K562 (cell line): Measurements from ENCODE around the gene FAM20C. TPM values are rescaled to one million over a fixed set of nuclear protein-coding genes. Genes with fewer than 3 reads are reported as not detected.

Experiments used
- ATAC-seq: fragments of 200-7000 bp; cut with Tn5 transposase; 3 replicates; pipeline ENCODE4 v1.9.1; 2020; ENCODE audit warnings: moderate library complexity
- BruUV-seq: library from RNA; stranded (reverse); fragments of 400-500 nt; replicated peaks from 2 replicates; lab custom pipeline; 2021; lab: Mats Ljungman, UMichigan
- CTCF ChIA-PET: fragments of 300-600 bp; formaldehyde crosslinking; extraction: SDS; loops from one replicate; lab custom pipeline; 2021; ENCODE audit warnings: low intra/inter-chr PET ratio; lab: Yijun Ruan, JAX
- POLR2A ChIA-PET: fragments of 300-600, 350-650 bp; sonication (Branson Sonifier 250); formaldehyde crosslinking; extraction: SDS; loops from one replicate; lab custom pipeline; 2021; ENCODE audit warnings: antibody characterized with exemption, inconsistent platforms; lab: Yijun Ruan, JAX
- DNase-seq, 4 experiments: peaks; one replicate each; pipeline versions ENCODE4 v3.0.0 to v3.0.0-alpha.2; 2011 to 2018; ENCODE audit warnings: low spot score in 3 of 4, mixed read lengths in 3 of 4; ENCODE audit errors: extremely low read depth in 1 of 4
- FAIRE-seq: peaks from 2 replicates; lab custom pipeline; 2011; peaks lifted over from hg19 to GRCh38; lab: Jason Lieb, UNC
- H2AFZ ChIP-seq: 2 replicates; pipeline ENCODE4 v1.6.0; 2011; ENCODE audit warnings: low read depth, low read length, control low read depth, inconsistent platforms
- H3K27ac ChIP-seq: fragments of 200-600 bp; 3 replicates; pipeline ENCODE4 v1.8.0; 2011; ENCODE audit warnings: low read depth, mild to moderate bottlenecking, control low read depth, inconsistent platforms, low read length, moderate library complexity, mixed read lengths; ENCODE audit errors: extremely low read depth
- H3K27me3 ChIP-seq, 2 experiments: fragments of 300-600 bp in 1 of 2; 2 replicates in 1 of 2; 3 replicates in 1 of 2; pipeline versions ENCODE4 v1.6.0 to v1.8.0; 2011; ENCODE audit warnings: inconsistent platforms in 2 of 2, low read length in 2 of 2, mild to moderate bottlenecking in 1 of 2, mixed read lengths in 1 of 2, moderate library complexity in 1 of 2; ENCODE audit not compliant: control insufficient read depth in 2 of 2, insufficient read depth in 2 of 2
- H3K36me3 ChIP-seq: fragments of 300-600 bp; 3 replicates; pipeline ENCODE4 v1.8.0; 2011; ENCODE audit warnings: mild to moderate bottlenecking, low read length, inconsistent platforms; ENCODE audit not compliant: control insufficient read depth, insufficient read depth
- H3K4me1 ChIP-seq, 2 experiments: fragments of 200-600 bp in 1 of 2; replicated peaks in 1 of 2; 2 replicates in 1 of 2; 3 replicates in 1 of 2; pipeline versions ENCODE4 v1.5.1 to v1.8.0; 2011; ENCODE audit warnings: inconsistent platforms in 2 of 2, low read length in 2 of 2, mild to moderate bottlenecking in 1 of 2, mixed read lengths in 1 of 2, moderate library complexity in 1 of 2; ENCODE audit not compliant: control insufficient read depth in 2 of 2, insufficient read depth in 2 of 2
- H3K4me2 ChIP-seq: 2 replicates; pipeline ENCODE4 v1.6.1; 2011; ENCODE audit warnings: low read length, control low read depth, inconsistent platforms, mixed read lengths; ENCODE audit not compliant: insufficient read depth
- H3K4me3 ChIP-seq: fragments of 200-600 bp; sonication (generic), shearing (Covaris generic); 2 replicates; pipeline ENCODE4 v1.5.1; 2016; ENCODE audit warnings: control low read depth, inconsistent platforms
- H3K79me2 ChIP-seq: fragments of 200-600 bp; 3 replicates; pipeline ENCODE4 v1.8.0; 2011; ENCODE audit warnings: low read length, inconsistent platforms; ENCODE audit not compliant: control insufficient read depth, insufficient read depth
- H3K9ac ChIP-seq, 2 experiments: 2 replicates each; pipeline versions ENCODE4 v1.6.0 to v1.6.1; 2011; ENCODE audit warnings: low read depth in 2 of 2, low read length in 2 of 2, control low read depth in 1 of 2, inconsistent platforms in 1 of 2, mild to moderate bottlenecking in 1 of 2, mixed read lengths in 1 of 2; ENCODE audit not compliant: insufficient read depth in 1 of 2
- H3K9me1 ChIP-seq: one replicate; pipeline ENCODE4 v1.6.0; 2011; ENCODE audit warnings: inconsistent platforms, mild to moderate bottlenecking, low read length, moderate library complexity; ENCODE audit not compliant: control insufficient read depth, insufficient read depth
- H3K9me3 ChIP-seq: replicated peaks from 2 replicates; pipeline ENCODE4 v1.5.1; 2011; ENCODE audit warnings: low read depth, low read length, inconsistent platforms; ENCODE audit not compliant: control insufficient read depth, insufficient read depth
- H4K20me1 ChIP-seq: replicated peaks from 2 replicates; pipeline ENCODE4 v1.6.1; 2011; ENCODE audit warnings: low read length, inconsistent platforms, mixed read lengths; ENCODE audit not compliant: control insufficient read depth, insufficient read depth
- CBFA2T3 ChIP-seq: fragments of 450-650 bp; IDR thresholded peaks from 2 replicates; pipeline ENCODE4 v1.6.1; 2017
- CBX8 ChIP-seq: fragments of 200-600 bp; sonication (generic); IDR thresholded peaks from 2 replicates; pipeline ENCODE4 v1.6.1; 2012; ENCODE audit warnings: borderline replicate concordance, mixed run types, low read depth, mild to moderate bottlenecking, moderate library complexity, mixed read lengths, low read length, control low read depth, inconsistent platforms; ENCODE audit not compliant: poor library complexity, severe bottlenecking; ENCODE audit errors: extremely low read depth
- FOXM1 ChIP-seq, 2 experiments: fragments of 450-650 bp in 1 of 2; sonication (generic) in 1 of 2; formaldehyde crosslinking in 1 of 2; IDR thresholded peaks; 2 replicates each; pipeline versions ENCODE4 v1.6.1 to v1.9.0; 2017 to 2022; ENCODE audit warnings: low read depth in 2 of 2, mild to moderate bottlenecking in 2 of 2, missing genetic modification reagents in 1 of 2, moderate library complexity in 1 of 2
- HNRNPUL1 ChIP-seq: fragments of 200-400 bp; formaldehyde crosslinking; IDR thresholded peaks from 2 replicates; pipeline ENCODE4 v1.6.1; 2017; ENCODE audit warnings: low read length
- JUNB ChIP-seq: fragments of 450-650 bp; formaldehyde crosslinking; conservative IDR thresholded peaks from 2 replicates; pipeline ENCODE4 v1.4.0; 2020; ENCODE audit warnings: mild to moderate bottlenecking
- MAZ ChIP-seq, 2 experiments: fragments of 450-650 bp in 1 of 2; sonication (generic) in 1 of 2; formaldehyde crosslinking; IDR thresholded peaks in 1 of 2; conservative IDR thresholded peaks in 1 of 2; 2 replicates each; pipeline versions ENCODE4 v1.4.0 to v1.5.0; 2020; ENCODE audit warnings: mild to moderate bottlenecking in 1 of 2, missing genetic modification reagents in 1 of 2
- NCOR1 ChIP-seq: fragments of 450-650 bp; IDR thresholded peaks from 2 replicates; pipeline ENCODE4 v1.6.1; 2016; ENCODE audit warnings: mild to moderate bottlenecking, moderate library complexity
- NFRKB ChIP-seq: fragments of 450-650 bp; IDR thresholded peaks from 2 replicates; pipeline ENCODE4 v1.6.1; 2016; ENCODE audit warnings: low read depth
- POLR2G ChIP-seq: fragments of 200-400 bp; formaldehyde crosslinking; IDR thresholded peaks from 2 replicates; pipeline ENCODE4 v1.6.1; 2017; ENCODE audit warnings: low read depth, mild to moderate bottlenecking, antibody characterized with exemption, low read length, moderate library complexity
- TRIM28 ChIP-seq: fragments of 450-650 bp; IDR thresholded peaks from 2 replicates; pipeline ENCODE4 v1.6.1; 2017
- WGBS: fragments of 100-300 bp; shearing (Covaris generic); methylation state at CpG from one replicate; pipeline ENCODE4 v1.1.6; 2016; ENCODE audit warnings: low coverage, mixed read lengths; ENCODE audit not compliant: insufficient coverage; ENCODE audit errors: missing lambda C conversion rate; 5-methylcytosine and 5-hydroxymethylcytosine counted together
- in situ Hi-C: fragments of 300-500 bp; cut with MboI; formaldehyde crosslinking; loops from 4 replicates; pipeline ENCODE4 v1.15.0; 2018; ENCODE audit warnings: inconsistent platforms, mixed read lengths
- intact Hi-C: fragments of 100-400 bp; cut with micrococcal nuclease; formaldehyde crosslinking; loops from 2 replicates; pipeline ENCODE4 v1.14.2; 2022
- polyA plus RNA-seq, 8 experiments: library from polyadenylated mRNA; depleted of rRNA in 4 of 8; stranded (reverse) in 5 of 8; unstranded in 3 of 8; fragments of >200 nt; fragmentation: Nextera tagmentation in 2 of 8; fragmentation: Illumina TruSeq in 1 of 8; extraction: Ambion mirVana in 2 of 8; extraction: Trizol in 1 of 8; gene quantifications; 2 replicates each; pipeline versions ENCODE4 v1.2.1 to v1.2.3, GENCODE V29; 2011 to 2014; ENCODE audit warnings: inconsistent platforms in 1 of 8, missing spikeins in 1 of 8
- total RNA-seq, 7 experiments: library from RNA; depleted of rRNA in 6 of 7; stranded (reverse); fragments of >200 nt in 6 of 7; fragmentation: Illumina TruSeq in 2 of 7; extraction: Trizol in 2 of 7; gene quantifications; 2 replicates each; pipeline versions ENCODE4 v1.2.1 to v1.2.3, GENCODE V29; 2011 to 2021; ENCODE audit warnings: low replicate concordance in 1 of 7
- TF ChIP-seq, protein P1 (sequence below): fragments of 250-450 bp; sonication (Bioruptor Pico); IDR thresholded peaks from 2 replicates; pipeline ENCODE4 v1.6.1; 2021; ENCODE audit warnings: mild to moderate bottlenecking
- TF ChIP-seq, protein P2 (sequence below): sonication (generic); formaldehyde crosslinking; IDR thresholded peaks from 2 replicates; pipeline ENCODE4 v1.8.0; 2022; ENCODE audit warnings: missing genetic modification reagents, mild to moderate bottlenecking, borderline replicate concordance
- TF ChIP-seq, protein P3 (sequence below): fragments of 450-650 bp; formaldehyde crosslinking; IDR thresholded peaks from 2 replicates; pipeline ENCODE4 v1.4.0; 2020; ENCODE audit warnings: mild to moderate bottlenecking, moderate library complexity
- TF ChIP-seq, protein P4 (sequence below): fragments of 450-650 bp; IDR thresholded peaks from 2 replicates; pipeline ENCODE4 v1.6.1; 2017; ENCODE audit warnings: mild to moderate bottlenecking, moderate library complexity

The FAM20C gene
- total and polyA plus RNA-seq, 9 of the 15 experiments (the other 6 are each of a cell fraction or from before 2014, with no cell fraction given) = 0.09 TPM; not detected in 8

DNA sequence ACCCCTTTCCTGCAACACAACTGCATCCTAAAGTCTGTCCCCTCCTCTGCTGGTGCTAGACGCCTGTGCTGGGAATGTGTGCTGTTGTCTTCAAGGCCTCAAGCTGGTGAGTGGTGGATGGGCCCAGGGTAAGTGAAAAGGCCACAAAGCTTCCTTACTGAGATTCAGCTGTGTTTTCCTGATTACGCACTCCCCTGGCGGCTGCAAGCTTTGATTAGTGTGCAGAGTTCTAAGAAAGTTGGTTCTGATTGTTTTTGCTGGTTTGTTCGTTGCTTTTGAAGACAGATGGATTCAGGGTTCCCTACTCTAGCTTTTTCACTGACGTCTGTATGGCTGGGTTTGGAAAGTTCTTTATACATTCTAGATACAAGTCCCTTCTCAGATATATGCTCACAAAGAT is 85.7 kb downstream of the FAM20C start (continued):
- TF ChIP-seq, protein P1, sequence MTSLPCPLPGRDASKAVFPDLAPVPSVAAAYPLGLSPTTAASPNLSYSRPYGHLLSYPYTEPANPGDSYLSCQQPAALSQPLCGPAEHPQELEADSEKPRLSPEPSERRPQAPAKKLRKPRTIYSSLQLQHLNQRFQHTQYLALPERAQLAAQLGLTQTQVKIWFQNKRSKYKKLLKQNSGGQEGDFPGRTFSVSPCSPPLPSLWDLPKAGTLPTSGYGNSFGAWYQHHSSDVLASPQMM = no peak
- TF ChIP-seq, protein P2, sequence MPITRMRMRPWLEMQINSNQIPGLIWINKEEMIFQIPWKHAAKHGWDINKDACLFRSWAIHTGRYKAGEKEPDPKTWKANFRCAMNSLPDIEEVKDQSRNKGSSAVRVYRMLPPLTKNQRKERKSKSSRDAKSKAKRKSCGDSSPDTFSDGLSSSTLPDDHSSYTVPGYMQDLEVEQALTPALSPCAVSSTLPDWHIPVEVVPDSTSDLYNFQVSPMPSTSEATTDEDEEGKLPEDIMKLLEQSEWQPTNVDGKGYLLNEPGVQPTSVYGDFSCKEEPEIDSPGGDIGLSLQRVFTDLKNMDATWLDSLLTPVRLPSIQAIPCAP = no peak

DNA sequence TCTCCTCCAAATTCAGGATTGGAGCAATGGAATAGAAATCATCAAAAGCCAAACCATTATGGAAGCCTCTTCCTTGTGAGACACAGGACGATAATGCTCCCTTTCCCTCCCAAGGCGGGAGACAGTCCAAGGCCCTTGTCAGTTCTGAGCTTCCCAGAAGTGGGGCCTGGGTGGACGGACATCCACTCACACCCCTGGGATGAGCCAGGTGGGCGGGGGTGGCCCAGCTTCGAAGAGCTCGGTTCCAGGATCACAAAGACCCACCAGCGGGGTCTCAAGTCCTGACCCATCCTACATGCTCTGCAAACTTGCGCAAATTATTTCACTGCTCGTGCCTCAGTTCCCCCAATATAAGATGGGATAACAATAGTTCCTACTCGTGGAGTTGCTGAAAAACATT is 87.5 kb downstream of the FAM20C start:
- H3K79me2 ChIP-seq = no peaks in the 10 kb centered on the region
- WGBS = 1% methylated on average over 10 of the region's 10 CpGs
- no peak overlapping the region for H3K27ac ChIP-seq
- POLR2A ChIA-PET = interaction anchor here (0.6 kb wide), 1 partner anchor 15 kb away, joined by 3 read pairs; no protein-coding TSS in a partner anchor
- H3K9me1 ChIP-seq = no peaks in the 10 kb centered on the region
- TF ChIP-seq TRIM28 = no peak
- TF ChIP-seq NCOR1 = no peak
- TF ChIP-seq, protein P3, sequence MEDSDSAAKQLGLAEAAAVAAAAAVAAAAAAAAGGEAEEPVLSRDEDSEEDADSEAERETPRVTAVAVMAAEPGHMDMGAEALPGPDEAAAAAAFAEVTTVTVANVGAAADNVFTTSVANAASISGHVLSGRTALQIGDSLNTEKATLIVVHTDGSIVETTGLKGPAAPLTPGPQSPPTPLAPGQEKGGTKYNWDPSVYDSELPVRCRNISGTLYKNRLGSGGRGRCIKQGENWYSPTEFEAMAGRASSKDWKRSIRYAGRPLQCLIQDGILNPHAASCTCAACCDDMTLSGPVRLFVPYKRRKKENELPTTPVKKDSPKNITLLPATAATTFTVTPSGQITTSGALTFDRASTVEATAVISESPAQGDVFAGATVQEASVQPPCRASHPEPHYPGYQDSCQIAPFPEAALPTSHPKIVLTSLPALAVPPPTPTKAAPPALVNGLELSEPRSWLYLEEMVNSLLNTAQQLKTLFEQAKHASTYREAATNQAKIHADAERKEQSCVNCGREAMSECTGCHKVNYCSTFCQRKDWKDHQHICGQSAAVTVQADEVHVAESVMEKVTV (CRISPR knock-in tag) = no peak
- TF ChIP-seq, protein P4, sequence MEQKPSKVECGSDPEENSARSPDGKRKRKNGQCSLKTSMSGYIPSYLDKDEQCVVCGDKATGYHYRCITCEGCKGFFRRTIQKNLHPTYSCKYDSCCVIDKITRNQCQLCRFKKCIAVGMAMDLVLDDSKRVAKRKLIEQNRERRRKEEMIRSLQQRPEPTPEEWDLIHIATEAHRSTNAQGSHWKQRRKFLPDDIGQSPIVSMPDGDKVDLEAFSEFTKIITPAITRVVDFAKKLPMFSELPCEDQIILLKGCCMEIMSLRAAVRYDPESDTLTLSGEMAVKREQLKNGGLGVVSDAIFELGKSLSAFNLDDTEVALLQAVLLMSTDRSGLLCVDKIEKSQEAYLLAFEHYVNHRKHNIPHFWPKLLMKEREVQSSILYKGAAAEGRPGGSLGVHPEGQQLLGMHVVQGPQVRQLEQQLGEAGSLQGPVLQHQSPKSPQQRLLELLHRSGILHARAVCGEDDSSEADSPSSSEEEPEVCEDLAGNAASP = no peak
- TF ChIP-seq JUNB (CRISPR knock-in tag) = no peak
- no peak for TF ChIP-seq CBX8
- no peak for TF ChIP-seq NFRKB
- TF ChIP-seq FOXM1 (IDR thresholded peaks at IDR 0.05; ENCODE audit: low read depth) = no peak
- TF ChIP-seq FOXM1 (CRISPR knock-in tag; IDR thresholded peaks at IDR 0.05; ENCODE audit: low read depth) = no peak
- no peak for TF ChIP-seq MAZ (CRISPR knock-in tag; conservative IDR thresholded peaks at IDR 0.05 in 1 of 2, IDR thresholded peaks at IDR 0.05 in 1 of 2)
- TF ChIP-seq HNRNPUL1 = no peak
- TF ChIP-seq POLR2G = no peak
- TF ChIP-seq CBFA2T3 = no peak
- ATAC-seq = no peak
- no peak overlapping the region for H3K4me2 ChIP-seq
- intact Hi-C loops = no loop called here
- peaks cover 15 to 28% of the 10 kb centered on the region in 2 experiments for H3K27me3 ChIP-seq
- no peak overlapping the region for H3K9ac ChIP-seq
- peaks cover 0 to 5% of the 10 kb centered on the region in 2 experiments; a peak in 1 of 5 replicates for H3K4me1 ChIP-seq
- in situ Hi-C loops = no loop called here
- BruUV-seq = no TSS peak
- FAIRE-seq = no peak
- H3K9me3 ChIP-seq = no peaks in the 10 kb centered on the region; the same call in none of the 2 replicates
- CTCF ChIA-PET = no interaction called here
- H3K4me3 ChIP-seq = no peak overlapping the region
- no peaks in the 10 kb centered on the region for H3K36me3 ChIP-seq
- DNase-seq = no peak
- no peak overlapping the region for H2AFZ ChIP-seq
- no peaks in the 10 kb centered on the region for H4K20me1 ChIP-seq
